ENCODE results near the gene ARL15.

Gene ARL15

GRCh38 chr5:54186108-54186507 lies 124.3 kb downstream of the ARL15 start:
- TF ChIP-seq, protein P1, sequence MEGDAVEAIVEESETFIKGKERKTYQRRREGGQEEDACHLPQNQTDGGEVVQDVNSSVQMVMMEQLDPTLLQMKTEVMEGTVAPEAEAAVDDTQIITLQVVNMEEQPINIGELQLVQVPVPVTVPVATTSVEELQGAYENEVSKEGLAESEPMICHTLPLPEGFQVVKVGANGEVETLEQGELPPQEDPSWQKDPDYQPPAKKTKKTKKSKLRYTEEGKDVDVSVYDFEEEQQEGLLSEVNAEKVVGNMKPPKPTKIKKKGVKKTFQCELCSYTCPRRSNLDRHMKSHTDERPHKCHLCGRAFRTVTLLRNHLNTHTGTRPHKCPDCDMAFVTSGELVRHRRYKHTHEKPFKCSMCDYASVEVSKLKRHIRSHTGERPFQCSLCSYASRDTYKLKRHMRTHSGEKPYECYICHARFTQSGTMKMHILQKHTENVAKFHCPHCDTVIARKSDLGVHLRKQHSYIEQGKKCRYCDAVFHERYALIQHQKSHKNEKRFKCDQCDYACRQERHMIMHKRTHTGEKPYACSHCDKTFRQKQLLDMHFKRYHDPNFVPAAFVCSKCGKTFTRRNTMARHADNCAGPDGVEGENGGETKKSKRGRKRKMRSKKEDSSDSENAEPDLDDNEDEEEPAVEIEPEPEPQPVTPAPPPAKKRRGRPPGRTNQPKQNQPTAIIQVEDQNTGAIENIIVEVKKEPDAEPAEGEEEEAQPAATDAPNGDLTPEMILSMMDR (IDR thresholded peaks at IDR 0.05), result no peak
- no peaks in the 10 kb centered on the region for H3K27me3 ChIP-seq

DNA sequence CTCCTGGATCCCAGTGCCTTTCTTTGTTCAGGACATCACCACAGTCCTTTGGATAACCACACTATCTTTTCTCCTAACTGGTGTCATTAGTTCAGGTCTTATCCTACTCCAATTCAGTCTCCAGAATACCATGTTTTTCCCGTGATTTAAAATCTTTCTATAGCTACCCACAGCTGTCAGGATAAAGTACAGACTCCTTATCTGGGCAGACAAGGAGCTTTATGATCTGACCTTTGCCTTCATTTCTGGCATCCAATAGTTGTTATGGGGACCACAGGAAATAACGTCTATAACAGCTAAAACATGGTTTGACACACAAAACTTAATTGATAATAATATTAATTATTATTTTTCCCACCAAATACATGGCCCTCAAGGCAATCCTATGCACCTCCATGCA lies 125.6 kb downstream of the ARL15 start:
- H3K9me3 ChIP-seq, result no peaks in the 10 kb centered on the region
- H3K4me3 ChIP-seq (ENCODE audit: low read depth in 1 of 2, low read length in 1 of 2), result no peak overlapping the region
- no peaks in the 10 kb centered on the region for H3K27me3 ChIP-seq
- H3K27ac ChIP-seq, result no peak overlapping the region
- no peaks in the 10 kb centered on the region for H3K4me1 ChIP-seq (ENCODE audit: control insufficient read depth in 1 of 2, insufficient read depth in 1 of 2, low read depth in 1 of 2, low read length in 1 of 2)
- no peaks in the 10 kb centered on the region for H3K36me3 ChIP-seq
- TF ChIP-seq, protein P1 (IDR thresholded peaks at IDR 0.05), result no peak

More at GRCh38 chr5:54186108-54186507, 124.3 kb downstream of the ARL15 start:
- Histone ChIP-seq H3K4me1 (ENCODE audit: control insufficient read depth in 1 of 2, insufficient read depth in 1 of 2, low read depth in 1 of 2, low read length in 1 of 2) (no peaks in the 10 kb centered on the region), H3K36me3 (no peaks in the 10 kb centered on the region), H3K27ac (no peak overlapping the region), H3K4me3 (ENCODE audit: low read depth in 1 of 2, low read length in 1 of 2) (no peak overlapping the region), H3K9me3 (no peaks in the 10 kb centered on the region)

DNA sequence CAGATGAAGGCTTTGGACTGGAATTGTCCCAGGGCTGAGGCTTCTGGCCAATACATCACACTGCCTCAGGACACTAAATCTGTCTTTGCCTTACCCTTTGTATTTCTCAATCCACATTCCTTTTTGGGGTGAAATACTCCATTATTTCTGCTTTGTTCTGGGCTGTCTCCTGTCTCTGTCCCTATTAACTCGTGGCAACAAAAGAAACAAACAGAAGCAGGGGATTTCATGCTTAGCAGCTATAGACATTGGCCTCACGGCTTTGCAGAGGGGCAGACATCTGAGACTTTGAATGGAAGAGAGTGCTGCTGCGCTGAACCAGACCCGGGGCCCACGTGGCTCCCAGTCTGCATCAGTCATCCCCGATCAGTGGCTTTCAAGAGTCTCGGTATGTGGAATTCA lies 129.7 kb downstream of the ARL15 start:
- Histone ChIP-seq H3K4me1 (ENCODE audit: control insufficient read depth in 1 of 2, insufficient read depth in 1 of 2, low read depth in 1 of 2, low read length in 1 of 2) (peaks cover 6 to 9% of the 10 kb centered on the region in 2 experiments), H3K4me3 (ENCODE audit: low read depth in 1 of 2, low read length in 1 of 2) (no peak overlapping the region), H3K27ac (no peak overlapping the region), H3K27me3 (no peaks in the 10 kb centered on the region), H3K9me3 (no peaks in the 10 kb centered on the region), H3K36me3 (no peaks in the 10 kb centered on the region)
- TF ChIP-seq, protein P1 (IDR thresholded peaks at IDR 0.05), result no peak

DNA sequence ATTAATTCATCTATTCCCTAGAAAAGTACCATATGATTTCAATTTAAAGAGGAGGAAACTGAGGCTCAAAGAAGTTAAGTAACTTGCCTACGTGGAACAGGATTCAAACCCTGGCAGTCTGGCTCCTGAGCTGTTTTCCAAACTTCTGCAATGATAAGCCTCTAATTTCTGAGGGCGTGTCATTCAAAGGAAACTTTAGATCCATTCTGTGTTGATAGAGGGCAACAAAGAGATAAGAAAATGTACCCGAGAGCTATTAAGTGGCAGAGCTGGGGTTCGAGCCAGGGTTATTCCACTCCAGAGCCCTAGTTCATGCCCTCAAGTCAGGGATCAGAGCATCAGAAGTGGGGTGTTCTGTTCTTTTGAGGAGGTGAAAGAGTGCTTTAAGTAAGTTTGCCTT lies 131.4 kb downstream of the ARL15 start:
- Histone ChIP-seq H3K36me3 (no peaks in the 10 kb centered on the region), H3K27ac (no peak overlapping the region), H3K4me3 (ENCODE audit: low read depth in 1 of 2, low read length in 1 of 2) (no peak overlapping the region), H3K4me1 (ENCODE audit: control insufficient read depth in 1 of 2, insufficient read depth in 1 of 2, low read depth in 1 of 2, low read length in 1 of 2) (peaks cover 6 to 9% of the 10 kb centered on the region in 2 experiments), H3K27me3 (no peaks in the 10 kb centered on the region), H3K9me3 (no peaks in the 10 kb centered on the region)
- TF ChIP-seq, protein P1 (IDR thresholded peaks at IDR 0.05), result no peak

DNA sequence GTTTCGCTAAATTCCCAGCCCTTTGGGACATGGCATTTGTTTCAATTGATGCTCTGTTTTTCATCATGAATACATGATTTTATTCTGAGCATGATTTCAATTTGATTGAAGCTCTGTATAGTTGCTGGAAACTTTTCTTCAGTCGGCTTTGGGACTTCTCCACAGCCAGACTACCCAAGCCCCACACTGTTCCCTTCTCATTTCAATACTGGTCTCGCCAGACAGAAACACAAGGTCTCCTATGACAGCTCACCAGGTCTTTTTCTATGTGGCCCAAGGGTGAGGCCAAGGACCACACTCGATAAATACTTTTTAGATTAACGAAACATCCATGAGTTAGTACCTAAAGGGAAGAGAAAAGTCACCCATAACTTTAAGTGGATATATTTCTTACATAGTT lies 132.2 kb downstream of the ARL15 start:
- Histone ChIP-seq H3K9me3 (no peaks in the 10 kb centered on the region), H3K4me3 (ENCODE audit: low read depth in 1 of 2, low read length in 1 of 2) (no peak overlapping the region), H3K36me3 (no peaks in the 10 kb centered on the region), H3K27me3 (no peaks in the 10 kb centered on the region), H3K4me1 (ENCODE audit: control insufficient read depth in 1 of 2, insufficient read depth in 1 of 2, low read depth in 1 of 2, low read length in 1 of 2) (peaks cover 6 to 9% of the 10 kb centered on the region in 2 experiments), H3K27ac (no peak overlapping the region)
- TF ChIP-seq, protein P1 (IDR thresholded peaks at IDR 0.05), result no peak

- Histone ChIP-seq H3K4me3 (ENCODE audit: low read depth in 1 of 2, low read length in 1 of 2) (no peak overlapping the region), H3K27ac (no peak overlapping the region), H3K27me3 (no peaks in the 10 kb centered on the region), H3K4me1 (ENCODE audit: control insufficient read depth in 1 of 2, insufficient read depth in 1 of 2, low read depth in 1 of 2, low read length in 1 of 2) (peaks cover 6 to 9% of the 10 kb centered on the region in 2 experiments), H3K36me3 (no peaks in the 10 kb centered on the region), H3K9me3 (no peaks in the 10 kb centered on the region)
- TF ChIP-seq, protein P1 (IDR thresholded peaks at IDR 0.05), result no peak
Measured at GRCh38 chr5:54177058-54177457, 133.3 kb downstream of the ARL15 start.

Measured in neutrophil (primary cell).